Measurements from ENCODE around the gene MAPK8.

- TF ChIP-seq BHLHE40 (IDR thresholded peaks at IDR 0.05; ENCODE audit: low read depth, low read length) (no peak), REST (IDR thresholded peaks at IDR 0.05) (no peak), ZFP36 (IDR thresholded peaks at IDR 0.05; ENCODE audit: borderline replicate concordance, partially characterized antibody) (no peak), USF2 (IDR thresholded peaks at IDR 0.05) (no peak), CTCF (IDR thresholded peaks at IDR 0.05) (no peak), POLR2A (IDR thresholded peaks at IDR 0.05; ENCODE audit: low read length) (no peak), KDM1A (IDR thresholded peaks at IDR 0.05; ENCODE audit: low read depth) (no peak), RFX5 (IDR thresholded peaks at IDR 0.05) (no peak), RNF2 (IDR thresholded peaks at IDR 0.05; ENCODE audit: borderline replicate concordance, low read depth) (no peak), NPAS2 (CRISPR knock-in tag; IDR thresholded peaks at IDR 0.05; ENCODE audit: borderline replicate concordance) (no peak), PBX3 (IDR thresholded peaks at IDR 0.05) (no peak)
These were observed 13.9 kb upstream of the MAPK8 start for GRCh38 chr10:48292616-48293015.

Data from A549 (cell line).